HepG2 (cell line): ENCODE data around the gene HMBS. TPM values are rescaled to one million over a fixed set of nuclear protein-coding genes. Genes with fewer than 3 reads are reported as not detected.

ENCODE experiments used
- ARID2 ChIP-seq: sonication (generic); formaldehyde crosslinking; IDR thresholded peaks from 2 replicates; pipeline ENCODE4 v1.8.1; 2022; ENCODE audit warnings: mild to moderate bottlenecking, missing genetic modification reagents, borderline replicate concordance
- FOXC1 ChIP-seq: sonication (generic); formaldehyde crosslinking; IDR thresholded peaks from 2 replicates; pipeline ENCODE4 v1.8.0; 2022; ENCODE audit warnings: mild to moderate bottlenecking, missing genetic modification reagents, borderline replicate concordance
- GFI1 ChIP-seq: sonication (generic); formaldehyde crosslinking; IDR thresholded peaks from 2 replicates; pipeline ENCODE4 v1.5.0; 2020; ENCODE audit warnings: missing genetic modification reagents, mild to moderate bottlenecking, borderline replicate concordance
- KAT2B ChIP-seq: fragments of 150-350 bp; IDR thresholded peaks from 2 replicates; pipeline ENCODE4 v1.6.1; 2014; ENCODE audit warnings: low read depth, low read length, borderline replicate concordance
- MTF2 ChIP-seq: sonication (generic); formaldehyde crosslinking; IDR thresholded peaks from 2 replicates; pipeline ENCODE4 v1.5.0; 2020; ENCODE audit warnings: missing genetic modification reagents, borderline replicate concordance
- PCBP1 ChIP-seq: fragments of 200-400 bp; formaldehyde crosslinking; IDR thresholded peaks from 2 replicates; pipeline ENCODE4 v1.6.1; 2017; ENCODE audit warnings: mild to moderate bottlenecking, low read depth, low read length, borderline replicate concordance
- POLR2A ChIP-seq, 2 experiments: IDR thresholded peaks; 2 replicates each; pipeline ENCODE4 v1.6.1; 2011; ENCODE audit warnings: low read depth in 2 of 2, low read length in 2 of 2, mild to moderate bottlenecking in 1 of 2, moderate library complexity in 1 of 2; ENCODE audit not compliant: insufficient read depth in 1 of 2
- RAD21 ChIP-seq: fragments of 450-650 bp; formaldehyde crosslinking; IDR thresholded peaks from 2 replicates; pipeline ENCODE4 v1.5.0; 2020; ENCODE audit warnings: mild to moderate bottlenecking
- SOX5 ChIP-seq: IDR thresholded peaks from 2 replicates; pipeline ENCODE4 v1.6.1; 2016; ENCODE audit warnings: borderline replicate concordance
- YEATS2 ChIP-seq: sonication (generic); formaldehyde crosslinking; IDR thresholded peaks from 2 replicates; pipeline ENCODE4 v1.4.0; 2020; ENCODE audit warnings: missing genetic modification reagents, borderline replicate concordance
- ZBTB7B ChIP-seq: sonication (generic); formaldehyde crosslinking; IDR thresholded peaks from 2 replicates; pipeline ENCODE4 v1.4.0; 2020; ENCODE audit warnings: missing genetic modification reagents
- ZNF256 ChIP-seq: sonication (generic); formaldehyde crosslinking; conservative IDR thresholded peaks from 2 replicates; pipeline ENCODE4 v1.4.0; 2020; ENCODE audit warnings: missing genetic modification reagents
- ZNF709 ChIP-seq: sonication (generic); formaldehyde crosslinking; IDR thresholded peaks from 2 replicates; pipeline ENCODE4 v1.5.0; 2020; ENCODE audit warnings: mild to moderate bottlenecking, missing genetic modification reagents
- ZNF83 ChIP-seq: sonication (generic); formaldehyde crosslinking; IDR thresholded peaks from 2 replicates; pipeline ENCODE4 v1.4.0; 2020; ENCODE audit warnings: missing genetic modification reagents, mild to moderate bottlenecking, borderline replicate concordance
- polyA plus RNA-seq, 8 experiments: library from polyadenylated mRNA; depleted of rRNA in 3 of 8; stranded (reverse) in 7 of 8; unstranded in 1 of 8; fragments of >200 nt; fragmentation: Illumina TruSeq in 4 of 8; extraction: Trizol in 4 of 8; gene quantifications; 2 replicates each; pipeline versions ENCODE4 v1.2.1 to v1.2.3, GENCODE V29; 2011 to 2016; ENCODE audit warnings: low read depth in 4 of 8, missing spikeins in 1 of 8, mixed read lengths in 1 of 8; ENCODE audit not compliant: insufficient read depth in 1 of 8
- total RNA-seq, 5 experiments: library from RNA; depleted of rRNA; stranded (reverse); fragments of >200 nt; fragmentation: Illumina TruSeq; extraction: Trizol; gene quantifications; 2 replicates each; pipeline ENCODE4 v1.2.3, GENCODE V29; 2016; ENCODE audit warnings: low read depth in 1 of 5
- TF ChIP-seq, protein P1 (sequence below): sonication (generic); formaldehyde crosslinking; IDR thresholded peaks from 2 replicates; pipeline ENCODE4 v1.5.0; 2020; ENCODE audit warnings: mild to moderate bottlenecking, missing genetic modification reagents
- TF ChIP-seq, protein P2 (sequence below): sonication (generic); formaldehyde crosslinking; IDR thresholded peaks from 2 replicates; pipeline ENCODE4 v1.4.0; 2020; ENCODE audit warnings: missing genetic modification reagents
- TF ChIP-seq, protein P3 (sequence below): sonication (generic); formaldehyde crosslinking; IDR thresholded peaks from 2 replicates; pipeline ENCODE4 v1.4.0; 2020; ENCODE audit warnings: missing genetic modification reagents, borderline replicate concordance
- TF ChIP-seq, protein P4 (sequence below): sonication (generic); formaldehyde crosslinking; IDR thresholded peaks from 2 replicates; pipeline ENCODE4 v1.4.0; 2020; ENCODE audit warnings: low read depth, mild to moderate bottlenecking, missing genetic modification reagents
- TF ChIP-seq, protein P5 (sequence below): sonication (generic); formaldehyde crosslinking; IDR thresholded peaks from 2 replicates; pipeline ENCODE4 v1.8.0; 2022; ENCODE audit warnings: mild to moderate bottlenecking, missing genetic modification reagents, borderline replicate concordance

The HMBS gene
- total and polyA plus RNA-seq, 2 of the 13 experiments (the other 11 are each of a cell fraction or from before 2014, with no cell fraction given), result 9.4 to 46.9 TPM

DNA sequence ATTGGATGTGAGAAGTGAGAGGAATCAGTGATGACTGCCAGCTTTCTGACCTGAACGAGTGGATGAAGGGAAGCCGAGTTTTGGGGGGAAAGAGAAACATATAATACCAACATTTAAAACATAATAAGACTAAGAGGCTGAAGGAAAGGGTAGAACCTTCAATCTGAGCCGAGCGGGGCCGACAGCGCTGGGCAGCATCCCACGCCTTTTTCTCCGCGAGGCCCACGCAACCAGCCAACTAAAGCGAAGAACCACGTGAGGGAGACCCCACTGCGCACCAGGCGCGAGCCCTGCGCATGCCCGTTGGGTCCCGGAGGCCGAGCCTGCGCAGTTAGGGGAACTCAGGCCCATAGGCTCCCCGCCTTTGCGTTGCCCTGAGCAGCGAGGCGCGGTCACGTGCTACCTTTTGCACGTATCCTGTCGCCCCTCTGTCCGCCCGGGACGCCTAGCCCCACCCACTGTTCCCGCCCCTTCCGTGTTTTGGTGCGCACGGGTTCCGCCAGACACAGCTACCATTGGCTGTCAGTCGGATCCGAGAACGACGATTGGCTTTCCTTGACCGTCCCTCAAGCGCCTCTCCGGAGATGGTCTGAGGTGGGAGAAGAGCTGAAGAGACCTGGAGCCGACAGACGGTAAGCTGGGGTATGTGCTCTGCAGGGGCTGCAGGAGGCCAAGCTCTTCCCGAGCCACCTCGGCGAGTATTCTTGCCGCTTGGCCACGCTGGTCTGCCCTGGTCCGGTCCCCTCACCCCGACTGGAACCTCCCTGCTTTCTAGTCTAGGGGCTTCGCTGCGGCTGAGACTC lies 36.5 kb downstream of the HMBS start, which contains the start of gene HINFP (continued):
- TF ChIP-seq, protein P1, sequence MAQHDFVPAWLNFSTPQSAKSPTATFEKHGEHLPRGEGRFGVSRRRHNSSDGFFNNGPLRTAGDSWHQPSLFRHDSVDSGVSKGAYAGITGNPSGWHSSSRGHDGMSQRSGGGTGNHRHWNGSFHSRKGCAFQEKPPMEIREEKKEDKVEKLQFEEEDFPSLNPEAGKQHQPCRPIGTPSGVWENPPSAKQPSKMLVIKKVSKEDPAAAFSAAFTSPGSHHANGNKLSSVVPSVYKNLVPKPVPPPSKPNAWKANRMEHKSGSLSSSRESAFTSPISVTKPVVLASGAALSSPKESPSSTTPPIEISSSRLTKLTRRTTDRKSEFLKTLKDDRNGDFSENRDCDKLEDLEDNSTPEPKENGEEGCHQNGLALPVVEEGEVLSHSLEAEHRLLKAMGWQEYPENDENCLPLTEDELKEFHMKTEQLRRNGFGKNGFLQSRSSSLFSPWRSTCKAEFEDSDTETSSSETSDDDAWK, result no peak
- TF ChIP-seq ARID2 (CRISPR knock-in tag) (peak; percentile 66; the same call in 1 of the 2 replicates), KAT2B (no peak), FOXC1 (peak; percentile 88; the same call in 1 of the 2 replicates), ZBTB7B (CRISPR knock-in tag) (0 out of 2 replicates have a peak, but pooled peaks have one; percentile 29), SOX5 (0 out of 2 replicates have a peak, but pooled peaks have one; percentile 39), MTF2 (no peak; the same call in 1 of the 2 replicates), ZNF709 (CRISPR knock-in tag) (no peak), YEATS2 (CRISPR knock-in tag) (peak; percentile 88; the same call in 1 of the 2 replicates), ZNF83 (CRISPR knock-in tag) (no peak), GFI1 (CRISPR knock-in tag) (no peak), RAD21 (CRISPR knock-in tag) (0 out of 2 replicates have a peak, but pooled peaks have one; percentile 20), POLR2A (IDR thresholded peaks at IDR 0.05; ENCODE audit: insufficient read depth in 1 of 2, low read depth in 2 of 2, low read length in 2 of 2) (peak; percentile 65 to 84), PCBP1 (0 out of 2 replicates have a peak, but pooled peaks have one; percentile 34), ZNF256 (peak; percentile 88)
- TF ChIP-seq, protein P2, sequence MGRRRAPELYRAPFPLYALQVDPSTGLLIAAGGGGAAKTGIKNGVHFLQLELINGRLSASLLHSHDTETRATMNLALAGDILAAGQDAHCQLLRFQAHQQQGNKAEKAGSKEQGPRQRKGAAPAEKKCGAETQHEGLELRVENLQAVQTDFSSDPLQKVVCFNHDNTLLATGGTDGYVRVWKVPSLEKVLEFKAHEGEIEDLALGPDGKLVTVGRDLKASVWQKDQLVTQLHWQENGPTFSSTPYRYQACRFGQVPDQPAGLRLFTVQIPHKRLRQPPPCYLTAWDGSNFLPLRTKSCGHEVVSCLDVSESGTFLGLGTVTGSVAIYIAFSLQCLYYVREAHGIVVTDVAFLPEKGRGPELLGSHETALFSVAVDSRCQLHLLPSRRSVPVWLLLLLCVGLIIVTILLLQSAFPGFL (CRISPR knock-in tag), result no peak
- TF ChIP-seq, protein P3, sequence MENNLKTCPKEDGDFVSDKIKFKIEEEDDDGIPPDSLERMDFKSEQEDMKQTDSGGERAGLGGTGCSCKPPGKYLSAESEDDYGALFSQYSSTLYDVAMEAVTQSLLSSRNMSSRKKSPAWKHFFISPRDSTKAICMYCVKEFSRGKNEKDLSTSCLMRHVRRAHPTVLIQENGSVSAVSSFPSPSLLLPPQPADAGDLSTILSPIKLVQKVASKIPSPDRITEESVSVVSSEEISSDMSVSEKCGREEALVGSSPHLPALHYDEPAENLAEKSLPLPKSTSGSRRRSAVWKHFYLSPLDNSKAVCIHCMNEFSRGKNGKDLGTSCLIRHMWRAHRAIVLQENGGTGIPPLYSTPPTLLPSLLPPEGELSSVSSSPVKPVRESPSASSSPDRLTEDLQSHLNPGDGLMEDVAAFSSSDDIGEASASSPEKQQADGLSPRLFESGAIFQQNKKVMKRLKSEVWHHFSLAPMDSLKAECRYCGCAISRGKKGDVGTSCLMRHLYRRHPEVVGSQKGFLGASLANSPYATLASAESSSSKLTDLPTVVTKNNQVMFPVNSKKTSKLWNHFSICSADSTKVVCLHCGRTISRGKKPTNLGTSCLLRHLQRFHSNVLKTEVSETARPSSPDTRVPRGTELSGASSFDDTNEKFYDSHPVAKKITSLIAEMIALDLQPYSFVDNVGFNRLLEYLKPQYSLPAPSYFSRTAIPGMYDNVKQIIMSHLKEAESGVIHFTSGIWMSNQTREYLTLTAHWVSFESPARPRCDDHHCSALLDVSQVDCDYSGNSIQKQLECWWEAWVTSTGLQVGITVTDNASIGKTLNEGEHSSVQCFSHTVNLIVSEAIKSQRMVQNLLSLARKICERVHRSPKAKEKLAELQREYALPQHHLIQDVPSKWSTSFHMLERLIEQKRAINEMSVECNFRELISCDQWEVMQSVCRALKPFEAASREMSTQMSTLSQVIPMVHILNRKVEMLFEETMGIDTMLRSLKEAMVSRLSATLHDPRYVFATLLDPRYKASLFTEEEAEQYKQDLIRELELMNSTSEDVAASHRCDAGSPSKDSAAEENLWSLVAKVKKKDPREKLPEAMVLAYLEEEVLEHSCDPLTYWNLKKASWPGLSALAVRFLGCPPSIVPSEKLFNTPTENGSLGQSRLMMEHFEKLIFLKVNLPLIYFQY (CRISPR knock-in tag), result 0 out of 2 replicates have a peak, but pooled peaks have one; percentile 11
- TF ChIP-seq, protein P4, sequence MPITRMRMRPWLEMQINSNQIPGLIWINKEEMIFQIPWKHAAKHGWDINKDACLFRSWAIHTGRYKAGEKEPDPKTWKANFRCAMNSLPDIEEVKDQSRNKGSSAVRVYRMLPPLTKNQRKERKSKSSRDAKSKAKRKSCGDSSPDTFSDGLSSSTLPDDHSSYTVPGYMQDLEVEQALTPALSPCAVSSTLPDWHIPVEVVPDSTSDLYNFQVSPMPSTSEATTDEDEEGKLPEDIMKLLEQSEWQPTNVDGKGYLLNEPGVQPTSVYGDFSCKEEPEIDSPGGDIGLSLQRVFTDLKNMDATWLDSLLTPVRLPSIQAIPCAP (CRISPR knock-in tag), result no peak
- TF ChIP-seq, protein P5, sequence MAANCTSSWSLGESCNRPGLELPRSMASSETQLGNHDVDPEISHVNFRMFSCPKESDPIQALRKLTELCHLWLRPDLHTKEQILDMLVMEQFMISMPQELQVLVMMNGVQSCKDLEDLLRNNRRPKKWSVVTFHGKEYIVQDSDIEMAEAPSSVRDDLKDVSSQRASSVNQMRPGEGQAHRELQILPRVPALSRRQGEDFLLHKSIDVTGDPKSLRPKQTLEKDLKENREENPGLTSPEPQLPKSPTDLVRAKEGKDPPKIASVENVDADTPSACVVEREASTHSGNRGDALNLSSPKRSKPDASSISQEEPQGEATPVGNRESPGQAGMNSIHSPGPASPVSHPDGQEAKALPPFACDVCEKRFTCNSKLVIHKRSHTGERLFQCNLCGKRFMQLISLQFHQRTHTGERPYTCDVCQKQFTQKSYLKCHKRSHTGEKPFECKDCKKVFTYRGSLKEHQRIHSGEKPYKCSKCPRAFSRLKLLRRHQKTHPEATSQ (CRISPR knock-in tag), result peak; percentile 62; the same call in 1 of the 2 replicates
